Nephron (organoid): ENCODE data around the gene GPR152.
"Not testable (repeated sequence)": the region's sequence is repeated elsewhere in the genome, so short reads cannot be mapped to it uniquely, and the experiment has no call there.

Experiments used
- H3K27ac Mint-ChIP-seq, 3 experiments: 2 replicates each; pipeline ENCODE4 v1.8.0; 2020; ENCODE audit warnings: mixed read lengths in 3 of 3, mild to moderate bottlenecking in 2 of 3, moderate library complexity in 1 of 3
- H3K27me3 Mint-ChIP-seq: 2 replicates; pipeline ENCODE4 v1.8.0; 2021; ENCODE audit warnings: low read depth, mild to moderate bottlenecking, moderate library complexity, mixed read lengths
- H3K36me3 Mint-ChIP-seq: 2 replicates; pipeline ENCODE4 v1.8.0; 2020; ENCODE audit warnings: low read depth, mixed read lengths
- H3K4me1 Mint-ChIP-seq: 2 replicates; pipeline ENCODE4 v1.8.0; 2020; ENCODE audit warnings: mixed read lengths
- H3K4me3 Mint-ChIP-seq, 3 experiments: 2 replicates each; pipeline ENCODE4 v1.8.0; 2020; ENCODE audit warnings: mild to moderate bottlenecking in 3 of 3, mixed read lengths in 3 of 3, moderate library complexity in 2 of 3
- H3K9me3 Mint-ChIP-seq: 2 replicates; pipeline ENCODE4 v1.8.0; 2020; ENCODE audit warnings: mixed read lengths
- TF ChIP-seq, protein P1 (sequence below), 3 experiments: fragments of 200-600 bp; sonication (generic); IDR thresholded peaks; one replicate each; pipeline ENCODE4 v1.5.0; 2021; ENCODE audit warnings: antibody characterized with exemption in 3 of 3; ENCODE audit not compliant: unreplicated experiment in 3 of 3

The GPR152 gene

DNA sequence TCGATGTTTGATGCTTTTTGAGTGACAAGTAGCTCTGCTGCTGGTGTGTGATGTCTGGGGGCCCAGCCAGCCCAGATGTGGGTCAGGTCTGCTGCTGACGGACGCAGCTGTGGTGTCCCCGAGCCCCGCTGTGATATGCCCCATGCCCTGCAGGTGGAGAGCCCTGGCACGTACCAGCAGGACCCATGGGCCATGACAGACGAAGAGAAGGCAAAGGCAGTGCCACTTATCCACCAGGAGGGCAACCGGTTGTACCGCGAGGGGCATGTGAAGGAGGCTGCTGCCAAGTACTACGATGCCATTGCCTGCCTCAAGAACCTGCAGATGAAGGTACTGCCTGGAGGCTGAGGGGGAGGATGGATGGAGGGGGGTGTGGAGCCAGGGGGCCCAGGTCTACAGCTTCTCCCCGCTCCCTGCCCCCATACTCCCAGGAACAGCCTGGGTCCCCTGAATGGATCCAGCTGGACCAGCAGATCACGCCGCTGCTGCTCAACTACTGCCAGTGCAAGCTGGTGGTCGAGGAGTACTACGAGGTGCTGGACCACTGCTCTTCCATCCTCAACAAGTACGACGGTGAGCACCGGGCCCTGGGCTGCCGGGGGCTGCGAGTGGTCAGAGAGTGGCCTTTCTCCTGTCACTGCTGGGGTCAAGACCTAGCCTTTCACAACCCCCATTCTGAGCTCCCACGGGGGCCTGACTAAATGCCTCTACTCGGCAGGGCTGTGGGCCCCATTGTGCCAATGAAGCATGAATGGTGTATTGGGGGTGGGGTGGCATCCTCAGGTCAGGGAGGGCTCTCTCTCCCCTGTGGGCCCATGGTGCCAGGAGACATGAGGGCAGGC lies 37.6 kb upstream of the GPR152 start:
- Mint-ChIP-seq H3K4me1 (peaks cover 7% of the 10 kb centered on the region), H3K27ac (no peak overlapping the region), H3K27me3 (no peaks in the 10 kb centered on the region), H3K4me3 (no peak overlapping the region), H3K36me3 (peaks cover 21% of the 10 kb centered on the region), H3K9me3 (no peaks in the 10 kb centered on the region)
- TF ChIP-seq, protein P1, sequence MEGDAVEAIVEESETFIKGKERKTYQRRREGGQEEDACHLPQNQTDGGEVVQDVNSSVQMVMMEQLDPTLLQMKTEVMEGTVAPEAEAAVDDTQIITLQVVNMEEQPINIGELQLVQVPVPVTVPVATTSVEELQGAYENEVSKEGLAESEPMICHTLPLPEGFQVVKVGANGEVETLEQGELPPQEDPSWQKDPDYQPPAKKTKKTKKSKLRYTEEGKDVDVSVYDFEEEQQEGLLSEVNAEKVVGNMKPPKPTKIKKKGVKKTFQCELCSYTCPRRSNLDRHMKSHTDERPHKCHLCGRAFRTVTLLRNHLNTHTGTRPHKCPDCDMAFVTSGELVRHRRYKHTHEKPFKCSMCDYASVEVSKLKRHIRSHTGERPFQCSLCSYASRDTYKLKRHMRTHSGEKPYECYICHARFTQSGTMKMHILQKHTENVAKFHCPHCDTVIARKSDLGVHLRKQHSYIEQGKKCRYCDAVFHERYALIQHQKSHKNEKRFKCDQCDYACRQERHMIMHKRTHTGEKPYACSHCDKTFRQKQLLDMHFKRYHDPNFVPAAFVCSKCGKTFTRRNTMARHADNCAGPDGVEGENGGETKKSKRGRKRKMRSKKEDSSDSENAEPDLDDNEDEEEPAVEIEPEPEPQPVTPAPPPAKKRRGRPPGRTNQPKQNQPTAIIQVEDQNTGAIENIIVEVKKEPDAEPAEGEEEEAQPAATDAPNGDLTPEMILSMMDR (IDR thresholded peaks at IDR 0.05; ENCODE audit: unreplicated experiment in 3 of 3), result no peak

DNA sequence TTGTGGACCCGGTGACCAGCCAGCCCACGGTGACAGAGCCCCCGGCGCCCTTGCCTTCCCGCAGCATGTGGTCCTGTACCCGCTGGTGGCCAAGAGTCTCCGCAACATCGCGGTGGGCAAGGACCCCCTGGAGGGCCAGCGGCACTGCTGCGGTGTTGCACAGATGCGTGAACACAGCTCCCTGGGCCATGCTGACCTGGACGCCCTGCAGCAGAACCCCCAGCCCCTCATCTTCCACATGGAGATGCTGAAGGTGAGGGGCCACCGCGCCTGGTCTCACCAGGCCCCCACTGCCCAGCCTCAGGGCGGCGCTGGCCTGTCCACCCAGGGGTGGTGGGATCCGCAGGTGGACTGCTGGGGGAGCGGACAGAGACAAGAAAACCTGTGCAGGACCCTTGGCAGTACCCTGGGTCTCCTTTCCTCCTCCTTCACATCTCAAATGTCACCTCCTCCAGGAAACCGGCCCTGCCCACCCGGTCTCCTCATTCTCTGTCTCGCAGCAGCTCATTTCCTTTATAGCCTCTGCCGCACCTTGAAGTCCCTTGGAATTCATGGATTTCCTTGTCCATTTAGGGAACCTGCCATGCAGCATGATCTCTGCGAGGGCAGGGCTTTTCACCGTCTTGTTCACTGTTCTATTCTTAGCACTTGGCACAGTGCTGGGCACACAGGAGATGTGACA lies 36.8 kb upstream of the GPR152 start:
- H3K27me3 Mint-ChIP-seq, result no peaks in the 10 kb centered on the region
- H3K36me3 Mint-ChIP-seq, result peaks cover 29% of the 10 kb centered on the region
- TF ChIP-seq, protein P1 (IDR thresholded peaks at IDR 0.05; ENCODE audit: unreplicated experiment in 3 of 3), result no peak
- no peaks in the 10 kb centered on the region for H3K9me3 Mint-ChIP-seq
- H3K4me1 Mint-ChIP-seq, result peaks cover 15% of the 10 kb centered on the region
- H3K4me3 Mint-ChIP-seq, result no peak overlapping the region
- H3K27ac Mint-ChIP-seq, result no peak overlapping the region

DNA sequence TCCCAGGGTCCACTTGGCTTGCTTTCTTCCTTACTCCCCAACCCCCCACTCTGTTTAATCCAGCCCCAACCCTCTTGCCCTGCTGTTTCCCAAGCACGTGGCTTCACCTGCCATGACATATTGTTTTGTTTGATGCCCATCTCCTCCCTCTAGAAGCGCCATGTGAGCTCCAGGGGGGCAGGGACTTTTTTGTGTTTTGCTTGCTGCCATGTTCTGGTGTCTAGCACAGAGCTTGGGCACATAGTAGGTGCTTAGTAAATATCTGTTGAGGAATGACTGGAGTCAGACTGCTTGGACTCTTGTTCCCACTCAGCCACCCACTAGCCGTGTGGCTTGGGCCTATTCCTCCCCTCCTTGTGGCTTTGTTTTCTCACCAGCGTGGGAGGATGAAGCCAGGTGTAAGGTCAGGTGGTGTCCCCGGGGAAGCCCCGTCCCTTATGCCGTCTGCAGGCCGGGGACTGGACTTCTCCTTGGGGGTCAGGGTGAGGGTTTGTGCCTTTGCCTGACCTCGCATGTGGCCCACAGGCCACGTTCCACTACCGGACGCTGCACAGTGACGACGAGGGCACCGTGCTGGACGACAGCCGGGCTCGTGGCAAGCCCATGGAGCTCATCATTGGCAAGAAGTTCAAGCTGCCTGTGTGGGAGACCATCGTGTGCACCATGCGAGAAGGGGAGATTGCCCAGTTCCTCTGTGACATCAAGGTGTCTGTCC lies 34.1 kb upstream of the GPR152 start:
- H3K36me3 Mint-ChIP-seq, result peaks cover 29% of the 10 kb centered on the region
- H3K4me3 Mint-ChIP-seq, result peak overlapping the region in 1 of 3 experiments; percentile 42
- no peaks in the 10 kb centered on the region for H3K9me3 Mint-ChIP-seq
- H3K4me1 Mint-ChIP-seq, result peaks cover 36% of the 10 kb centered on the region
- TF ChIP-seq, protein P1 (IDR thresholded peaks at IDR 0.05; ENCODE audit: unreplicated experiment in 3 of 3), result no peak
- H3K27me3 Mint-ChIP-seq, result no peaks in the 10 kb centered on the region
- peak overlapping the region in 1 of 3 experiments; percentile 36 for H3K27ac Mint-ChIP-seq

DNA sequence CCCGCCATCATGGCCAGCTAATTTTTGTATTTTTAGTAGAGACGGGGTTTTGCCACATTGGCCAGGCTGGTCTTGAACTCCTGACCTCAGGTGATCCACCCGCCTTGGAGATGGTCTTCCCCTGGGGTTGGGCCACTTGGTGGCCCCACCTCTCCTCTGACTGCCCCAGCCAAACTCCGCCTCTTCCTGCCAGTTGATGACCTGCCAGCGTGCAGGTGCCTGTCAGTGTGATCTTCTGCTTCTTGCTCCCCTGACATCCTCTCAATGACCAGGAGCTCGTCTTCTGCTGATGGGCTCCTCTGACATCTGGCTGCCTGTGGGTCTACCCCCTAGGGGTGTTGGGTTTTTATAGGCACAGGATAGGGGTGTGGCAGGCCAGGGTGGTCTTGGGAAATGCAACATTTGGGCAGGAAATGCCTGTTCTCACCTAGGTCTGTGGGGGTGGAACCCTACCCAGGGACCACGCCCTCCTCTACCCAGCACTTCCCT lies 33.4 kb upstream of the GPR152 start:
- Mint-ChIP-seq H3K4me3 (peak overlapping the region in 2 of 3 experiments; percentile 17 to 57), H3K4me1 (peaks cover 36% of the 10 kb centered on the region), H3K27ac (peak overlapping the region in 1 of 3 experiments; percentile 36), H3K36me3 (peaks cover 27% of the 10 kb centered on the region)
- not testable (repeated sequence) for H3K9me3 Mint-ChIP-seq, H3K27me3 Mint-ChIP-seq

DNA sequence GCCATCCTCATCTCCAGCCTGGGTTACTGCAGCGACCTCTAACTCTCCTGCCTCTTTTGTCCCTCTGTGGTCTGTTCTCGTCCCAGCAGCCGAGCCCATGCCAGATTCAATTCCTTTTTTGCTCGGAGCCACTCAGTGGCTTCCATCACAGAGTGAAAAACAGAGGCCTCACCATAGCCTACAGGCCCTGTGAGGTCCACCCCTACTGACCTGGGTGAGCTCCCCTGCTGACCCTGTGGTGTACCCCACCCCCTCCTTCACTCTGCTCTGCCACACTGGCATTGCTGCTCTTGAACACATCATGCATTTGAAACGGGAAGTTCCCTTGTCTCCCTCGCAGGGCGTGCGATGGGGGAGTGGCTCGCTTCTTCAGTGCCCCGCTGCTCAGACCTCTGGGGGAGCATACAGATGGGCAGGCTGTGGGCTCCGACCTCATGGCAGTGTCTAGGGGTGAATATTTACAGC lies 32.4 kb upstream of the GPR152 start:
- peak overlapping the region in 2 of 3 experiments; percentile 31 to 92 for H3K27ac Mint-ChIP-seq
- TF ChIP-seq, protein P1 (IDR thresholded peaks at IDR 0.05; ENCODE audit: unreplicated experiment in 3 of 3), result no peak
- H3K4me1 Mint-ChIP-seq, result peaks cover 36% of the 10 kb centered on the region

More for the DNA sequence above, 32.4 kb upstream of the GPR152 start:
- peak overlapping the region; percentile 89 to 98 (median 90) for H3K4me3 Mint-ChIP-seq
- H3K36me3 Mint-ChIP-seq, result peaks cover 26% of the 10 kb centered on the region
- H3K9me3 Mint-ChIP-seq, result no peaks in the 10 kb centered on the region
- no peaks in the 10 kb centered on the region for H3K27me3 Mint-ChIP-seq
